Erythroblast (primary cell): ENCODE results near the gene FMN1.

Source experiments
- GATA1 ChIP-seq: IDR thresholded peaks from 2 replicates; pipeline ENCODE4 v1.6.1; 2011; ENCODE audit warnings: low read depth, mild to moderate bottlenecking, control low read depth, low read length, moderate library complexity
- POLR2A ChIP-seq: IDR thresholded peaks from 2 replicates; pipeline ENCODE4 v1.6.1; 2011; ENCODE audit warnings: mild to moderate bottlenecking, low read length

DNA sequence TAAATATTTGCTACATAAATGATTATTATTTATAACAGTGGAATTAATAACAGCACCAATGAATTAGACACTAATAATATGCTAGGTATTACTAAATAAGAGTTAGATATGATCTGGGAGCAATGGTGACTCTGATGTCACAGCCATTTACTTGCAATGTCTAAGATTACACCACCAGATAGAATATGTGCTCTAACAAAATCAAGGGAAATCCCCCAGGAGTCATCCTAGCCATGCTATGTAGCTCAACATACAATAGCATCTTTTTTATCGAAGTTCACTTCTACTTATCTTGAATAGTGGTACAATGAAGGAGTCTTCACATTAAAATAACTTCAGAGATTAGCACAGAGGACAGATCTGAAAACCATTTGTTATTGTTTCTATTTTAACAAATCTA is 154.0 kb downstream of the FMN1 start:
- TF ChIP-seq POLR2A: no peak
- no peak for TF ChIP-seq GATA1
